ENCODE results near the gene CT45A9. TPM values are rescaled to one million over a fixed set of nuclear protein-coding genes. Genes with fewer than 3 reads are reported as not detected.
"Not testable (repeated sequence)": the region's sequence is repeated elsewhere in the genome, so short reads cannot be mapped to it uniquely, and the experiment has no call there.

CT45A9 gene
- not detected in 2 replicates for total RNA-seq (ENCODE audit: low replicate concordance)

- not testable (repeated sequence) for DNase-seq (ENCODE audit: low read depth); H3K4me3 ChIP-seq (ENCODE audit: low read depth, low read length)
These were observed at the start of gene CT45A9 for GRCh38 chrX:135871712-135872111. CT45A9 (minus strand) TSS chrX:135871812; CDS start chrX:135868061, 3,751 bp downstream.

DNA sequence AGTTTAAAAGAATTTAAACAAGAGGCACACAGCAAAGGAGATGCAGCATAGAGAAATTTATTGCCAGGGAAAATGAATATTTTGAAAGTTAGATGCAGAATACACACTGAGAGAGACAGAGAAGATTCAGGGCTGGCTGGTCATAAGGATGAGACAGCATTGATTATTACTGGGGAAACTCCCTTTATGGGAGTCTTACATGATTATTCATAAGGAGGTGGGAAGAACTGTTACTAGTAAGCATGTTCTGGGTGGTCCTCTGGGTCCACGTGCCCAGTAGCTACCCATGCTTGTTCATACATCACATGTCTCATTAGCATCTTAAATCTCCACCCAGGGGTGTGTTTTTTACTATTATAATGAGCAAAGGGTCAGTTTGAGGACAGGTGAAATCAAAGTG lies 48.9 kb upstream of the CT45A9 start:
- DNase-seq (ENCODE audit: low read depth) = not testable (repeated sequence)

GRCh38 chrX:135914404-135914803 lies 42.8 kb upstream of the CT45A9 start:
- H3K4me3 ChIP-seq (ENCODE audit: low read depth, low read length) = no peak overlapping the region
- DNase-seq (ENCODE audit: low read depth) = no peak
- TF ChIP-seq, protein P1, sequence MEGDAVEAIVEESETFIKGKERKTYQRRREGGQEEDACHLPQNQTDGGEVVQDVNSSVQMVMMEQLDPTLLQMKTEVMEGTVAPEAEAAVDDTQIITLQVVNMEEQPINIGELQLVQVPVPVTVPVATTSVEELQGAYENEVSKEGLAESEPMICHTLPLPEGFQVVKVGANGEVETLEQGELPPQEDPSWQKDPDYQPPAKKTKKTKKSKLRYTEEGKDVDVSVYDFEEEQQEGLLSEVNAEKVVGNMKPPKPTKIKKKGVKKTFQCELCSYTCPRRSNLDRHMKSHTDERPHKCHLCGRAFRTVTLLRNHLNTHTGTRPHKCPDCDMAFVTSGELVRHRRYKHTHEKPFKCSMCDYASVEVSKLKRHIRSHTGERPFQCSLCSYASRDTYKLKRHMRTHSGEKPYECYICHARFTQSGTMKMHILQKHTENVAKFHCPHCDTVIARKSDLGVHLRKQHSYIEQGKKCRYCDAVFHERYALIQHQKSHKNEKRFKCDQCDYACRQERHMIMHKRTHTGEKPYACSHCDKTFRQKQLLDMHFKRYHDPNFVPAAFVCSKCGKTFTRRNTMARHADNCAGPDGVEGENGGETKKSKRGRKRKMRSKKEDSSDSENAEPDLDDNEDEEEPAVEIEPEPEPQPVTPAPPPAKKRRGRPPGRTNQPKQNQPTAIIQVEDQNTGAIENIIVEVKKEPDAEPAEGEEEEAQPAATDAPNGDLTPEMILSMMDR (IDR thresholded peaks at IDR 0.05; ENCODE audit: insufficient read depth, low read length) = no peak

More for the DNA sequence above, 48.9 kb upstream of the CT45A9 start:
- H3K4me3 ChIP-seq (ENCODE audit: low read depth, low read length) = not testable (repeated sequence)

GRCh38 chrX:135910251-135910650 lies 38.6 kb upstream of the CT45A9 start:
- H3K4me3 ChIP-seq (ENCODE audit: low read depth, low read length) = no peak overlapping the region
- TF ChIP-seq, protein P1 (IDR thresholded peaks at IDR 0.05; ENCODE audit: insufficient read depth, low read length) = no peak
- no peak for DNase-seq (ENCODE audit: low read depth)

DNA sequence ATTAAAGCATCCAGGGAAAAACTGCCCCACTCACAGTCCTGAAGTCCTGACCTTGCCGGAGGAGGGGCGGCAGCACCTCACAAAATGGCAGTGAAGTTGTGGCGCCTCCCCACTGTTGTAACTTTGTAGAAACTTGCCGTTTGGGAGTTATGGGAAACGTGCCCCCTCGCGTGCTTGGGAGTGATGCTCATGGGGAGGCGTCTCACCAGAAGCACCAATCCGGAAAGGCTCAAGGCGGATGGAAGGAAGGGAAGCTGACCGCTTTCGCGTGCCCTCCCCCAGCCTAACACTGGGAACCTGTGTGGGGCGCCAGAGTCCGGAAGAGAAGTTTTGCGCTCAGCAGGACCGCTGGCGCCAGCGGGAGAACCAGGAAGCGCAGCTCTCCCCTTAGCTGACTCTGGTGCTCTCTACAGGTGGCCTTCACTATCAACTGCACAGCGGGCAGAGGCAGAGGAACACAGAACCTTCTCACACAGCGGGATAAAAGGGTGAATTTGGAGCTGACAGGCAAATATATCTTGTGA lies 21.7 kb upstream of the CT45A9 start, which contains the start of the genes CT45A10 and SAGE1:
Gene CT45A10, minus strand, starts transcription at position 151 of the 524 bp plus-strand sequence. CDS start 8,100 bp downstream, outside the sequence.
Gene SAGE1, plus strand, starts transcription at position 423 of the 524 bp plus-strand sequence. CDS start 2,527 bp downstream, outside the sequence.
- TF ChIP-seq, protein P1 (IDR thresholded peaks at IDR 0.05; ENCODE audit: insufficient read depth, low read length) = no peak
- DNase-seq (ENCODE audit: low read depth) = no peak
- H3K4me3 ChIP-seq (ENCODE audit: low read depth, low read length) = no peak within 1 kb of the TSS

DNA sequence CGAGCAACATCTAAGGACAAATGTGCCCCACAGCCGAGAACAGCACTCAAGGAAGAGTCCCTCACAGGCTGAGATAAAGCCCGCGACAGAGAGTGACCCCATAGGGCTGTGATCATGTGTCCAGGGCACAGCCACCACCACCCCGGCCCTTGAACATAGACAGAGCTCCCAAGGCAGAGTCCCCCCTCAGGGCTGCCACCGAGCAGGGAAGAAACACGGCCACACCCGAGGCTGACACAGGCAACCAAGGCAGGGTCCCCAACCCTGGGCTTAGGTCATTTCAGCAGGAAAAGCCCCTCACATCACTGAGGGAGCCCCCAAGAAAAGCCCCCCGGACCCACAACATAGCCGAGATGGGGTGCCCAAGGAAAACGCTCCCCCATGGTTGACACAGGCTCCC lies 21.2 kb upstream of the CT45A9 start:
- no peak for DNase-seq (ENCODE audit: low read depth)
- no peak overlapping the region for H3K4me3 ChIP-seq (ENCODE audit: low read depth, low read length)
- TF ChIP-seq, protein P1 (IDR thresholded peaks at IDR 0.05; ENCODE audit: insufficient read depth, low read length) = no peak

- TF ChIP-seq, protein P1 (IDR thresholded peaks at IDR 0.05; ENCODE audit: insufficient read depth, low read length) = no peak
- DNase-seq (ENCODE audit: low read depth) = no peak
- no peak overlapping the region for H3K4me3 ChIP-seq (ENCODE audit: low read depth, low read length)
These were observed 18.5 kb upstream of the CT45A9 start for GRCh38 chrX:135890087-135890585.

DNA sequence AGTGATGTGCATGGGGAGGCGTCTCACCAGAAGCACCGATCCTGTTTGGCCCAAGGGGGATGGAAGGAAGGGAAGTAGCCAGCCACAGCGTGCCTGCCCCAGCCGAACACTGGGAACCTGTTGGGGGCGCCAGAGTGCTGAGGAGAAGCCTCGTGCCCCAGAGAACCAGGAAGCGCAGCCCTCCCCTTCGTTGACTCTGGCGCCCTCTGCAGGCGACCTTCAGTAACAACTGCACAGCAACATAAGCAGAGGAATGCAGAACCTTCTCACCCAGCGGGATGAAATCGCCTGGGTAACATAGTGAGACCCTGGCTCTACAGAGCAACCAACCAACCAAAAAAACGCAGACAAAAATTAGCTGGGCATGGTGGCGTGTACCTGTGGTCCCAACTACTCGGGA lies 17.4 kb upstream of the CT45A9 start:
- H3K4me3 ChIP-seq (ENCODE audit: low read depth, low read length); DNase-seq (ENCODE audit: low read depth): not testable (repeated sequence)

GRCh38 chrX:135888230-135888629 lies 16.6 kb upstream of the CT45A9 start:
- not testable (repeated sequence) for H3K4me3 ChIP-seq (ENCODE audit: low read depth, low read length); DNase-seq (ENCODE audit: low read depth)

GRCh38 chrX:135882741-135883140 lies 11.1 kb upstream of the CT45A9 start:
- H3K4me3 ChIP-seq (ENCODE audit: low read depth, low read length); DNase-seq (ENCODE audit: low read depth): not testable (repeated sequence)

DNA sequence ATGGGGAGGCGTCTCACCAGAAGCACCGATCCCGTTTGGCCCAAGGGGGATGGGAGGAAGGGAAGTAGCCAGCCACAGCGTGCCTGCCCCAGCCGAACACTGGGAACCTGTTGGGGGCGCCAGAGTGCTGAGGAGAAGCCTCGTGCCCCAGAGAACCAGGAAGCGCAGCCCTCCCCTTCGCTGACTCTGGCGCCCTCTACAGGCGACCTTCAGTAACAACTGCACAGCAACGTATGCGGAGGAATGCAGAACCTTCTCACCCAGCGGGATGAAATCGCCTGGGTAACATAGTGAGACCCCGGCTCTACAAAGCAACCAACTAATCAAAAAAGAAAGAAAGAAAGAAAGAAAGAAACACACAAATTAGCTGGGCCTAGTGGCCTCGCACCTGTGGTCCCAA lies 17.2 kb downstream of the CT45A9 start, which contains the start of gene CT45A8:
Gene CT45A8, minus strand, starts transcription at position 101 of the 400 bp plus-strand sequence. CDS start 3,755 bp downstream, outside the sequence.
- not testable (repeated sequence) for DNase-seq (ENCODE audit: low read depth); H3K4me3 ChIP-seq (ENCODE audit: low read depth, low read length)

GRCh38 chrX:135837180-135837579 lies 34.4 kb downstream of the CT45A9 start, which contains the start of gene CT45A7:
CT45A7 (minus strand) TSS chrX:135837280; CDS start chrX:135833533, 3,747 bp downstream.
- DNase-seq (ENCODE audit: low read depth) = not testable (repeated sequence)

DNA sequence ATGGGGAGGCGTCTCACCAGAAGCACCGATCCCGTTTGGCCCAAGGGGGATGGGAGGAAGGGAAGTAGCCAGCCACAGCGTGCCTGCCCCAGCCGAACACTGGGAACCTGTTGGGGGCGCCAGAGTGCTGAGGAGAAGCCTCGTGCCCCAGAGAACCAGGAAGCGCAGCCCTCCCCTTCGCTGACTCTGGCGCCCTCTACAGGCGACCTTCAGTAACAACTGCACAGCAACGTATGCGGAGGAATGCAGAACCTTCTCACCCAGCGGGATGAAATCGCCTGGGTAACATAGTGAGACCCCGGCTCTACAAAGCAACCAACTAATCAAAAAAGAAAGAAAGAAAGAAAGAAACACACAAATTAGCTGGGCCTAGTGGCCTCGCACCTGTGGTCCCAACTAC lies 51.7 kb downstream of the CT45A9 start, which contains the start of gene CT45A2:
Gene CT45A2, minus strand, starts transcription at position 101 of the 400 bp plus-strand sequence. CDS start 3,747 bp downstream, outside the sequence.
- not testable (repeated sequence) for H3K4me3 ChIP-seq (ENCODE audit: low read depth, low read length); DNase-seq (ENCODE audit: low read depth)

More at GRCh38 chrX:135837180-135837579, 34.4 kb downstream of the CT45A9 start, which contains the start of gene CT45A7:
- not testable (repeated sequence) for H3K4me3 ChIP-seq (ENCODE audit: low read depth, low read length)

Measured in fibroblast of the aortic adventitia (primary cell).